Right hindlimb (tissue), 1 donor: ENCODE measurements around the gene SH3TC2.
A peak's percentile ranks its signal among the peaks of the same experiment; 100 is the strongest.

ENCODE experiments used
- DNase-seq: peaks from one replicate; pipeline ENCODE4 v3.0.0-alpha.2; 2018

Gene SH3TC2

DNA sequence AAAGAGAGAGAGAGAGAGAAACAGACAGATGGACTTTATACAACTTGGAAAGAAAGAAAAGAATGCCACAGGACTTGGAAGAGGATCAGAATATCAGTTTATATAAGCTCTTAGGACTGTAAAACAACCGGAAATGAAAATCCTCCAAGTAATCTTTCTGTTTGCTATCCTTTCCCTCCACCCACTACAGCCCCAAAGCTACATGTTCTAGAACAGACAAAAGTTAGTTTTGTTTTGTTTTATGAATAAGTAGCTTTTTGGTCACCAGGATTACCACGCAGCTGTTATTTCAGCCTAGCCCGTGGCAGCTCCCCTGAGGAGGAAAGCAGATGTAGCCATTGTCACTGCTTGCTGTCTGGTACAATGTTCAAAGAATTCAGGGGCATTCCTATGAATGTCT is 66.6 kb downstream of the SH3TC2 start:
- no peak for DNase-seq

DNA sequence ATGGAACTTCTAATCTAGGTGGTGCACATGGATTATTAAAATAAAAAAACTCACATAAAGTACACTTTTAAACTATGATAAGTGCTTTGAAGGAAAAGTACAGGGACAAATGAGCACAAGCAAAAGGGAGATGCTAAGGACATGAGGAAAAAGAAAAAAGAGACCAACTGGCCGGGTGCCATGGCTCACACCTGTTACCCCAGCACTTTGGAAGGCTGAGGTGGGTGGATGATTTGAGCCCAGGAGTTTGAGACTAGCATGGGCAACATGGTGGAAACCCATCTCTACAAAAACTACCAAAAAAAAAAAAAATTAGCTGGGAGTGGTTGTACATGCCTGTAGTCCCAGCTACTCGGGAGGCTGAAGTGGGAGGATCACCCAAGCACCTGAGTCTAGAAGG is 67.1 kb downstream of the SH3TC2 start:
- no peak for DNase-seq

DNA sequence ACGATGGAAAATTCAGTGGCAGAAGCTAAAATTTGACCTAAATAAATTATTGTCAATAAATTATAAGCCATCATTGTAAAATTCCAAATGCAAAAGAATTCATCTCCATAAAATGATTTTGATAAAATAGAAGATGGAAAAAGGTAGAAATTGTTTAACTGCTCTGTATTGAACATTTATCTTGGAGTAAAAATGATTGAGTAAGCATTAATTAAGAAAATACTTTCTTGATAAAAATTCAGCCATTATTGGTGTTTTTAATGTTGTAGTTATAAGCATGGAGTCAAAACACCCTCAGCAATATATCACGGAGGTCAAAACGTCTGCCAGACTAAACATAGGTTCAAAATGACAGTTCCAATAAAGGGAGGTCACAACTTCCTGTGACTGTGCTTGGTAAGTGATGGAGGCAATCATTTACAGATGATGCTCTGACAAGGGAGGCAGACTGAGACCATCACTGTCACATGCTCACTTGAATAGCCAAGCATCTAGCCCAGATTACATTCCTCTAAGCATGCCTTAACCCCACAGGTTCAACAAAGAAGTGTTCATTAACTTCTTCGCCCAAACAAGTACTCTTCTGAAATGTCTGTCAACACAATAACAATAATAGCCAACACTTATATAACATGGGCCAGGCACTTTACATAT is 69.5 kb downstream of the SH3TC2 start:
- no peak for DNase-seq

DNA sequence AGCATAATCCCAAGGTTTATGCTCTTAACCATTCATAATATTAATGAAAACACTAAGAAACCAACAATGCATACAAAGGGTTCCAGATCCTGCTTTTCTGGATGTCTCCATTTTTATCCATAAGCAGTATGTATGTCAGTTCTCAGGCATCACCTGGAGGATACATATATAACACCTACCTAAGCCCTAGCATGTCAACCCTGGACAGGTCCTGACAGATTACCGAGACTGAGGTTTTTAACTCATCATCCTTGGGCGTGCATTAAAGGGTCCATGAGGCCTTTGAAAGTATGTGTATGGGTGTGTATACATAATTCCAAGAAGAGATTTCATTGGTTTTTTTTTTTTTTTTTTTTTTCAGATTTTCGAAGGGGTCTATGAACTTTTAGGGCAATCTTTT is 70.6 kb downstream of the SH3TC2 start:
- DNase-seq = no peak

DNA sequence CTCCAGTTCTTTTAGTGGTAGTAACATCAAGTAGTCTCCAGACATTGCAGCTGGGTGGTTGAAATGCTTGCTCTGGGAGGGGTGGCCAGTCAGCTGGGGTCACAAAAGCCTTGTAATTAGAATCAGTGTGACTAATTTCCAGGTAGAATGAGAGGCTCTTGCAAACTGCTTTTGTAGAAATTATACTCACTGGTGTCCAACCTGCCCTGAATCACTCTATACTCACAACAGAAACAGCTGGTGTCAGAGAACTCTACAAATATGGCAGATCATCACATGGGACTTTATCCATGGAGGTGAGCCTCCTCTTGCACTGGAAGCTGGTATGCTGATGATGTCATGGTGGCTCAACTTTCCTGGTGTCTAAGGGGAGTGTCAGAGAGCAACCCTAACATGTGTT is 71.3 kb downstream of the SH3TC2 start:
- DNase-seq = no peak

DNA sequence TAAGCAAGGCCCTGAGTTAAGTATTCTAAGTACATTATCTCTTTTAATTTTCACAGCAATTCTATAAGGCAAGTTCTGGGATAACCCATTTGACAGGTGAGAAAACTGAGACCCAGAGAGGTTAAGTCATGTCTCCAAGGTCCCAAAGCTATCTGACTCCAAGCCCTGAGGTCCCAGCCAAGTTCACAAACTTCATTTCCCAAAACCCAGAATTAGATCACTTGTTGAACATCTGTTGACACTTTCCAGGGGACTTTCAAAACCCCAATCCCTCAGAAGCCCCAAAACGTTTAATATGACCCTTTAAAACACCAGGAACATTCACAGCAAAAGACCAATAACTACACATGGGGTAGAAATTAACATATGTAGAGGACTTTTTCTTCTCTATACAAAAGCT is 72.0 kb downstream of the SH3TC2 start:
- no peak for DNase-seq

DNA sequence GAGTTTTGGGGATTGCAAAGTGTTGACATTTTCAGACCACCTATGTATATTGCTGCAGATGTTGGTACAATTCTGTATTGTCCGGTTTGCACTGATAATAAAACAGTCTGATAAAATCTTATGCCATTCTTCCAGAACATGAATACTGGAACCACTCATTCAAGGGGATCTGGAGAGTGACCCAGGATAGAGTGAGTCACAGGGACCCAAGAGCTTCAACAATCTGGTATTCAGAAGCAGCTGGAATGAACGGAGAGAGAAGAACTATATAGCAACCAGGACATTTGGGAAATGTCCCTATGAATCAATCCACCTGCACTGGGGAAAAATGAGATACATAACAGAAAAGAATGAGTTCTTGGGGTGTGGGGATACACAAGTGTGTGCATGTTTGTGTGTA is 73.3 kb downstream of the SH3TC2 start:
- no peak for DNase-seq

DNA sequence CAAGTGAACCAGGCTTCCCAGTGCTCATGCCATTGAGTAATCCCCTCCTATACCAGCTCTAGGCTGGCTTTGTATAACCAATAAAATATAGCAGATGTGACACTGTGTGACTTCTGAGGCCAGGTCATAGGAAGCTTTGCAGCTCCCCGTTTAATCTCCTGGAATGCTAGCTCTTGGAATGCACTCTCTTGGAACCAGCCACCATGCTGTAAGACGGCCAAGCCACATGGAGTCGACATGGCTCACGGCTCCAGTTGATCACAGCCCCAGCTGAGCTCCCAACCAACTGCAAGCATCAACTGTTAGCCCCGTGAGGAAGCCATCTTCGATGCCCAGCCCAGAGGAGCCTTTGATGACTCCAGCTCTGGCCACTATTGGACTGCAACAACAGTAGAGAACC is 74.5 kb downstream of the SH3TC2 start:
- DNase-seq = no peak

DNA sequence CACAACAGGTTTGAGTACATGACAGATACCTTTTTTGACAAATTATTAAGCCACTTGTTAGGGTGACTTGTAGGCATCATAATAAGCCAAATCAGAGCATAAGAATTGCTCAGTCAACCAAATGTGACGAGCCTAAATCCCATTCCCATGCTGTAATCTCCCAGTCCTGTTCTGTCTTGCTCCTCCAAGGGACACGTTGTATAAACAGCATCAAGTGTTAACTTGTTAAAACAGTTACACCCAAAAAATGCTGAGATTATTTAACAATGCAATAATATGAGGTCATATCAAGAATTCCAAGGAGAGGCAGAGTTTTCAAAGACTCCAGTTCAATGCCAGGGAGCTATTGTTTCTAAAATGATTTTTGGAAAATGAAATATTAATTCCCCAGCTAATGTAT is 76.2 kb downstream of the SH3TC2 start:
- no peak for DNase-seq

DNA sequence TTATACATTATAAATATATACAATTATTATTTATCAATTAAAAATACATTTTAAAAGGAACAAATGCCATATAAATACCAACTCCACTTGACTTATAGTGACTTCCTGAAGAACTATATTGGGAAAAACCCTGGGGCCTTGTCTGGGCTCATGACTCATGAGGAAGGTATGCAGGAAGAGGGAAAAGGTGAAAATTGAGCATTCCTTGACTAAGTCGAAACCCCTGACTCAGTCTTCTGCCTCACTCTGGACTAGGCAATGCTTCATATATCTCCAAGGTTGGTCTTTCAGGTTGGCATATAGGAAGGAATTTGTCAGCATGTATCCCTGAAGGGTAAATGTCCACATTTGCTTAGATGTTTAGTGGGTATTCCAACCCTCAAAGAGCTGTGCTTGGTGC is 78.5 kb downstream of the SH3TC2 start:
- DNase-seq = no peak

DNA sequence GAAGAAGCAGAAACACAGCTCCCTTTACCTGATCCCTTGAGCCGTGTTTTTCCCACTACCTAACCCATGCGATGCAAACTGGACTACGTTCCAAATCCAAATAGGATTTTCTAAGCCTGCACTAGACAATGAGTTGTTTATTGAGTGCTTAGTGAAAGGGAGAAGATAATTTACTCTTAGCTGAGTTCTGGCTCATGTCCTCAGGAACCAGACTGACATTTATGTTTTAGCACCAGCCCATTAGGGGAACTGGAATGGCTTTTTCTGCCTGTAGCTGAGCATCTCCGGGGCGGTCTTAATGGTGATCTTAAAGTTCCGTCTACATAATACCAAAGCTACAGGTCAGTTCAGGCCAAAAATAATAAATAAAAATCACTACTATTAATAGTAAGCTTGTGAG is 81.5 kb downstream of the SH3TC2 start:
- no peak for DNase-seq

DNA sequence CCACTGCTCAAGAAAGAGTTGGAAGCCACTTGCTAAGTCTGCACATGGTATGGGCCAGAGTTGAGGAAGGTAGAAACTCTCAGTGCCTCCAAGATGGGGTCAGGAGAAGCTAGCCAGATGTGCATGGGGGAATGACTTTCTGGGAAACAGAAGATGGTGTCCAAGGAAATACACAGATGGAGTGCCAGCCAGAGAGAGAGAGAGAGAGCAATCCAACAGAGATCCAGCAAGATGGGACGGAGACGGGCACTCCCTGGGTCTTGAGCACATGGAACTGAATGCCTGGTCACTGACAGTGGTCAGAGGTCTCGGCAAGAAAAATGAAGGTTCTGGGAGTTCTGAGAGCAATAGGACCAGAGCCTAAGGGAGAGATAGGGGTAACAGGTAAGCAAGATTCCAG is 82.1 kb downstream of the SH3TC2 start:
- no peak for DNase-seq

DNA sequence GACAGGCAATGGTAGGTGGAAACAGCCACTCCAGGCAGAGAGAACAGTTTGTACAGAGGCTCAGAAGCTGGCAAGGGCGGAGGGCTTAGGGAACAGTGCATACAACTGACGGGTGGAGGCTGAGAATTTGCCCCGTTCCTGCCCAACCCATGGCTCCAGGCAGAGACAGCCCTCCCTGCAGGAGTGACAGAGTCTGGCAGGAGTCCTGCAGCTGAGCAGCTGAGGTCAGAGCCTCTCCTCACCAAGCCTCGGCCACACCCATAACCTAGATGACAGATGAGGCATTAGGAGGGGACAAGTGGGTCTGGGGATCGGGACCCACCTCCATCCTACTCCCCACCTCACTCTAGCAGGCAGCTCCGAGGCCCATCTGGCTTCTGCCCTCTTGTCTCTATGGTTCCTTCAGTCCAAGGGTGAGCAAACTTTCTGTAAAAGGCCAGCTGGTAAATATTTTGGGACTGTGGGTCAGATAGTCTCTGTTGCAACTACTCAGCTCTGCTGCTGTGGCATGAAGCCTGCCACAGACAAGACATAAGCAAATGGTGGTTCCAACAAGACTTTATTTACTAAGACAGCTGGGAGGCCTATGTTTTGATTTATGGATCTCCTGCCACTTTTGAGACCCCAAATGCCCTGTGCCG is 83.7 kb downstream of the SH3TC2 start:
- peak; percentile 50 for DNase-seq

DNA sequence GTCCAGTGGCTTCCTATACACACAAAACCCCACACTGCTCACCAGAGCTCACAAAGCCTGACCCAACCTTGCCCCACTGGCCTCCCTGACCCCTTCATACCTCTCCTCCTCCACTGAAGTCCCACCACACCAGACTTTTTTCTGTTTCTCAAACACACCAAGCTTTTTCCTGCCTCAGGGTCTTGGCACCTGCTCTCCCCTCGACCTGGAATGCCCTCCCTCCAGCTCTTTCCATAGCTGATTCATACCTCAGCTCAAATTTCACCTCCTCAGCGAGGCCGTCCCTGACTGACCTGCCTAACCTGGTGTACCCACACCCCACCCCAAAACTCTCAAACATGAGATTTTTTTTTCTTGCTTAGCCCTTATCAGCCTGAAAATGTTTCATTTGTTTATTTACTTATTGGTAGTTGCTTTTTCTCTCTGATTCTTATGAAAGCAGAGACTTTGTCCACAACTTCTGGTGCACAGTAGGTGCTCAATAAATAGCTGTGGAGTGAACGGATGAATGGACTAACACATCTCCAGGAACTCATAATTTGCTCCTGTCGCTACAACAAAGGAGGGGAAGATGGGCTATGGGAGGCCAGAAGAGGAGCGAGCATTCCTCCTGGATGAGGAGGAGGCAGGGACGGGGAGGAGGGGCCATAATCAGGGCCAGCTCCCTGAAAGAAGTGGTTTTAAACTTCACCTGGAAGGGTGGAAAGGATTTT is 84.3 kb downstream of the SH3TC2 start:
- no peak for DNase-seq

DNA sequence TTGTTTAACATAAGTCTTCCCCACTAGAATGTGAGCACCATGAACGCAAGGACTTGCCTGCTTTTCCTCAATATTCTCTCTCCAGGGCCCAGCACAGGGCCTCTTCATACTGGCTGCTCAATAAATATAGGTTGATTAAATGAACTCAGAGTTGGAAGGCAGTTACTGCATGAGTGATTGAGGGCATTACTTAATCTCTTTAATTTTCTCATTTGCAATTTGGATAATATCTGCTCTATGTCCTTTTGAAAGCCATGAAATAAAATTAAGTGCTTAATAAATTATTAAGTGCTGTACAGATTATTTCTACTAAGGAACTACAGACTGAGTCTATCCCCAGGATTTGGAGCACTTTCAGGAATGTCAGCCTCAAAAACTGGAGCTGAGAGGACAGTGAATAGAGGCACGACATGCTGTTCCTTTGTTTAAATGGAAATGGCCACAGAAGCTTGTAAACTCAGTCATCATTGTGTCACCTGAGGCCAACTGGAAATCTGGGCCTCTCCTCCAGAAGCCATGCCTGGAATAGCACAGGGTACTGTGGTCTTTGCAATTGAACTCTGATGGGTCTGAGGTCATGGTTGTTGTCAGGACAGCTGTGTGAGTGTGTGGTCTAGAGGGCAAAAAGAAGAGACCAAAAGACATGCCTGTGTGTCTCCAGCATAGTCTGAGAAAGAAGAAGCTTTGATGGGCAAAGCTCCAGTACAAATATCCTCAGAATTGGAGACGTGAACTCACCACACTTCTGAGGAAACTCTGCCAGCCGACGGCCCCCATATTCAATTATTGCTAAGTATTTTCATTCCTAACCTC is 86.1 kb downstream of the SH3TC2 start:
- DNase-seq = no peak

DNA sequence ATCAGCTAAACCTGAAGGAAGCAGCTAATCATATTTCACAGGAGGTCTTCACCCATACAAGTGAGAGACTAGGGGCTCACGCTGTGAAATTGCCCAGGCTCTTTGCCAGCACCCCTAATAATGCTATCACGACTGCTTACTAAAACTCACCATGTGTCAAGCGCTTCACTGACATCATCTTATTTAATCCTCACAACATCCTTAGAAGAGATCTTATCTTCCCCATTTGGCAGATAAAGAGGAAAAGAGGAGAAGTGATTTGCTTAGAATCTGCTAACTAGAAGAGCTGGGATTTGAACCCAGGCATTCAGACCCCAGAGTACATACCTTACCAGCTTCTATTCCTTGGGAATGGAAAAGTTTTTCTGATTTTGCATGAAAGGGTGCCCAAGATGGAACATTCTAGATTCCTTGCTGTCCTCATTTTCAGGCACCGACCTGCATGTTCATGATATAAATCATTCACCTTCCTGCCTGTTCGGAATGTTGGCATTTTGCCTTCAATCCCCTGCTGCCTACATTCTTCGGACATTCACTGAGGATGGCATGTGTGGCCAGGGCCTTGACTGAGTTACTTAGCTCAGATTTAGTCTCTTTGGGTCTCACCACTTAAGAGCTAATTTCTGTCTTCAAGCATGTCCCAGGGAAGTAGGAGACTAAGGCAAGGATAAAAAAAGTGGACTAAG is 88.1 kb downstream of the SH3TC2 start:
- no peak for DNase-seq

DNA sequence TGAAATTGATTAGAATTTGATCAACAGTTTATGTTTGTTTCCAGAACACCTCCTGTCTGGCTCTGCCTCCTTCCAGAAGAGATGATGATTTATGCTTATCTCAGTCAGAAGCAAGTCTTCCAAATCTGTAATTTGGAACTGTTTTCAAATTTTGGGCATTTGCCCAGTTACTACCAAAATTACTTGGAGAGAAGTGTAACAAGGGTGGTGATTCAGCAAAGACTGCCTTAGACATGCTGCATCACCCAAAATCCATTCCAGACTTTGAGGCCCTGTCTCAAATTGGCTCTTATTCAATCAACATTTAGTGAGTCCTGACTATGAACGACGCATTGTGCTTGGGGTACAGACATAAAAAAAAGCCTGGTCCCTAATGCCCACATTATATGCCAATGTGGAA is 89.4 kb downstream of the SH3TC2 start:
- no peak for DNase-seq

DNA sequence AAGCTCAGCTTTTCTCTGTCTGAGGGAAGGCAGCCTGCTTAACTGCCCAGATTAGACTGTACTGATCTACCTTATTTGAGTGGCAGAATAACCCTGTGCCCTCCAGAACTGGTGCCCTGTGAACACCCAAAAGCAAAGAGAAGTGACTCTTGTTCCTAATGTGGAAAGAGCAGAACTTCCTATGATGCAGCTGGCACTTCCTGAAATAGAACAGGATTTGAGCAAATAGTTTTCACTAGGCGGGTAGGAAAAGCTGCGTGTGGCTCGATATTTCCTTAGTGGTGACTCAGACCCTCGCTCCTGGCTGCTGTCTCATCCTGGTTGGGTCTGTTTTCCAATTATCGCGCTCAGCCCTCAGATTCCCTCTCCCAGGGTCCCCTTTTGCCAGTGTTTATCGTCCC is 89.9 kb downstream of the SH3TC2 start:
- peak; percentile 69 for DNase-seq

DNA sequence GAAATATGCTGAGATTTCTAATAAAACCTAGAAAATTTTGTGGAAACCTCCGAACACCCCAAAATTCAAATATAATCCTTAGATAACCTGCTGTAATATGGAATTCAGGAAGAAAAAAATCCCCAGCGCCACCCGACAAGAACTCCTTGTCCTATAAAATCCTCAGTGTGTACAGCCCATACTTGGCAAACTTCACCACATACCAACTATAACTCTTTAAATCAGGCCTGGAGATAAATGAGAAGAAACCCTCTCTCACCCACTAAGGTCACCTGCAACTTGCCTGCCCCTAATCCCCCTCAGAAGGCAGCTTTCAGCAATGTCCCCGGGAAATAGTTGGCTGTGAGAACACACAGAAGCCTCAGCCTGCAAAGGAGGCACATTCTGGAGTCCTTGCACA is 90.5 kb downstream of the SH3TC2 start:
- DNase-seq = no peak

DNA sequence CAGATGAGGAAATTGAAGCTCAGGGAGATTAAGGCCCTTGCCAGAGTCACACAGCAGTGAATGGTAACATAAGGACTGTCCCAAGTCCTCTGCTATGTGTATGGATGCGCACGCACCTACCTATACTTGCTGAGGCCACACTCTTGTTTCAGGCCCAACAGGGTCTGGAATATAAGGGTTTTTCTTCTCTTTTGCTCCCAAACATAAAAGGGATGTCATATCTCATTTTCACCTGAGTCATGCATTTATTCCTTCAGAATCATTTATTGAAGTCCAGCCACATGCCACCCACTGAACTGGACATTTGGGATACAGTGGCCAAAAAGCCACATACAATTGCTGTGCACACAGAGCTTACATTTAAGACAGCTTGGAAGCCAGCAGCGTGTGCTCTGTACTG is 92.0 kb downstream of the SH3TC2 start:
- DNase-seq = no peak

DNA sequence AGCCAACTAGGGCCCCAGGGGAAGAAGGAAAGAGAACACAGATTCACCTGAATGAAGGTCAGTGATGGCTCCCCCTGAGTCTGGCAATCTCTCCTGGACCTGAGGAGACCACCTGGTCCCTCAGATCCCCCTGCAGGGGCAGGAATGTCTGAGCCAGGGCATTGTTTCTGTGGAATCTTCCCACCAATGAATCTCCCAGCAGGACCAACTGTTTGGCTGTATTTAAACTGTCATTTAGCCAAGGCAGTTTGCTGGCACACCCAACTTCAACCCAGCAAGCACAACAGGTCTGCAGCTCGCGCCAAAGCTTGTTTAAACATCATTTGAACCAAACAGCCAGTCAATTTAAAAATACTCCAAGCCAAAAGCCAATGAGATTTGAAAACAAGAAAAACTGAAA is 92.6 kb downstream of the SH3TC2 start:
- DNase-seq = peak; percentile 44

DNA sequence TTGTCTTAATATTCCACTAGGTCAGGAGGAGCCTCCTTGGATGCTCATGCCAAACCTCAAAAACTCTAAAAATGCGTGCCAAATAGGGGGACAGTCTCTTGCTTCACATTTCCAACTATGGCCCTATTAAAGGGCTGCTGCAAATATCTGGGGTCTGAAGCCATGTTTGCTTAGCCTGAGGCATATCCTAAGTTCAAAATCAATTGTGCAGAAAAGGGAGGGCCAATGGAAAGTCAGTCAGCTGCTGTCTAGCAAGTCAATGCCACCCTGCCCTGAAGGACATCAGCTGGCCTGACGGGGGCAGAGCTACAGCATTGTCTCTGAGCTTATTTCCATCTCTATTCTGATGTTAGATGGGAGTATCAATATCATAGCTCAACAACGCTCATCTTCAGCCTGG is 93.6 kb downstream of the SH3TC2 start:
- DNase-seq = no peak

DNA sequence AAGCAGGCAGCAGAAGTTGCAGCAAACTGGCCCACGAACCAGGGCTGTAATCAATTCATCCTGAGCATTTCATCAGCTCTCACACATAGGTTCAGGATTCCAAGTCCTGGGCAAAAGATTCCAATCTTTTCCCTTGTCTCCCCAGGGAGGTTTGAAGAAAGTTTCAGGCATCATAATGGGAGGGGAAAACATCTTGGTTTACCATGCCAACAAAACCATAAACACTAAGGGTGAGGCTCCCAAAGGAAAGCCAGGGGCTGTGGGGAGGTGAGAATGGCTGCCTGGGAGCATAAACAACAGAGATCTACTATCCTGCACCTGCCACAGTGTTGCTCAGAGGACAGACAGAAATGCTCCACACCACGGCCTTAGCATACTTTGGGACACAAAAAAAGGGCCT is 94.6 kb downstream of the SH3TC2 start:
- no peak for DNase-seq
